Nucleus accumbens (tissue), 56 donors: ENCODE measurements around the gene VWCE.
A peak's percentile ranks its signal among the peaks of the same experiment; 100 is the strongest.

Source experiments
- DNase-seq, 56 donors: peaks; one replicate each; lab custom pipeline; 2025; lab: John Stamatoyannopoulos, UW

VWCE gene

GRCh38 chr11:61290905-61291690 is 4.0 kb downstream of the VWCE start:
- no peak for DNase-seq

- DNase-seq = no peak
These were observed 7.7 kb downstream of the VWCE start for GRCh38 chr11:61287338-61287977.

GRCh38 chr11:61283613-61284012 is 11.5 kb downstream of the VWCE start:
- no peak for DNase-seq

GRCh38 chr11:61281581-61282250 is 13.4 kb downstream of the VWCE start:
- peak in 6 of 56 donors; percentile 6 to 32 (median 17) for DNase-seq

GRCh38 chr11:61280883-61281580 is 14.1 kb downstream of the VWCE start:
- DNase-seq = no peak

GRCh38 chr11:61279934-61280659 is 15.0 kb downstream of the VWCE start:
- no peak for DNase-seq

GRCh38 chr11:61278001-61278470 is 17.1 kb downstream of the VWCE start:
- no peak for DNase-seq

- peak in 3 of 56 donors; percentile 5 to 34 (median 21) for DNase-seq
These were observed 17.7 kb downstream of the VWCE start for GRCh38 chr11:61277186-61278000.

GRCh38 chr11:61275191-61275590 is 19.9 kb downstream of the VWCE start:
- no peak for DNase-seq

GRCh38 chr11:61274084-61274483 is 21.0 kb downstream of the VWCE start:
- DNase-seq = no peak

GRCh38 chr11:61273178-61274078 is 21.7 kb downstream of the VWCE start:
- DNase-seq = peak in 28 of 56 donors; percentile 9 to 69 (median 29)

GRCh38 chr11:61272731-61273130 is 22.4 kb downstream of the VWCE start:
- DNase-seq = no peak

- DNase-seq = no peak
These were observed 24.6 kb downstream of the VWCE start for GRCh38 chr11:61270354-61271076.

- no peak for DNase-seq
These were observed 26.4 kb downstream of the VWCE start for GRCh38 chr11:61268588-61269250.

GRCh38 chr11:61267437-61267841 is 27.7 kb downstream of the VWCE start:
- DNase-seq = no peak

- DNase-seq = no peak
These were observed 28.5 kb downstream of the VWCE start for GRCh38 chr11:61266602-61267001.

GRCh38 chr11:61265357-61265756 is 29.8 kb downstream of the VWCE start:
- no peak for DNase-seq
